AG09319 (cell line): ENCODE results near the gene CNBP.

Experiments used
- DNase-seq: peaks from one replicate; pipeline ENCODE4 v3.0.0-alpha.2; 2010; ENCODE audit warnings: low read depth; ENCODE audit errors: extremely low read depth
- CTCF ChIP-seq: IDR thresholded peaks from 2 replicates; pipeline ENCODE4 v1.5.1; 2011; ENCODE audit warnings: low read depth, mild to moderate bottlenecking, inconsistent platforms, low read length, moderate library complexity

Gene CNBP

GRCh38 chr3:129184396-129184657, 631 bp upstream of the CNBP start:
- no peak for TF ChIP-seq CTCF
- DNase-seq, result no peak

- no peak for DNase-seq
- TF ChIP-seq CTCF, result no peak
Measured at GRCh38 chr3:129182390-129183185, 1.1 kb downstream of the CNBP start.

GRCh38 chr3:129181819-129182218, 1.9 kb downstream of the CNBP start:
- no peak for DNase-seq

GRCh38 chr3:129180461-129180860, 3.2 kb downstream of the CNBP start:
- TF ChIP-seq CTCF, result no peak
- no peak for DNase-seq

More at GRCh38 chr3:129181819-129182218, 1.9 kb downstream of the CNBP start:
- no peak for TF ChIP-seq CTCF

GRCh38 chr3:129176051-129176450, 7.6 kb downstream of the CNBP start:
- TF ChIP-seq CTCF, result no peak
- DNase-seq, result no peak

- DNase-seq, result no peak
- no peak for TF ChIP-seq CTCF
Measured at GRCh38 chr3:129173725-129174124, 10.0 kb downstream of the CNBP start.

- TF ChIP-seq CTCF, result no peak
- no peak for DNase-seq
Measured at GRCh38 chr3:129173206-129173605, 10.5 kb downstream of the CNBP start.
